ENCODE results near the gene TOX2.

- no peak for TF ChIP-seq CTCF (IDR thresholded peaks at IDR 0.05)
- TF ChIP-seq POLR2AphosphoS5 (IDR thresholded peaks at IDR 0.05; ENCODE audit: low read depth, low read length): no peak
- no peak for TF ChIP-seq SIN3A (IDR thresholded peaks at IDR 0.05; ENCODE audit: borderline replicate concordance, insufficient read depth, low read depth, low read length)
- TF ChIP-seq REST (IDR thresholded peaks at IDR 0.05; ENCODE audit: insufficient read depth in 1 of 2, low read depth in 2 of 2, low read length in 1 of 2): no peak
- TF ChIP-seq TCF7L2 (IDR thresholded peaks at IDR 0.05; ENCODE audit: low read depth, low read length): no peak
Measured at GRCh38 chr20:44009679-44009992, 95.0 kb downstream of the TOX2 start.

Data from Panc1 (cell line).